Measurements from ENCODE around the gene TDG. TPM values are rescaled to one million over a fixed set of nuclear protein-coding genes. Genes with fewer than 3 reads are reported as not detected.

The TDG gene
- 43.2 and 45.1 TPM in 2 replicates for total RNA-seq

DNA sequence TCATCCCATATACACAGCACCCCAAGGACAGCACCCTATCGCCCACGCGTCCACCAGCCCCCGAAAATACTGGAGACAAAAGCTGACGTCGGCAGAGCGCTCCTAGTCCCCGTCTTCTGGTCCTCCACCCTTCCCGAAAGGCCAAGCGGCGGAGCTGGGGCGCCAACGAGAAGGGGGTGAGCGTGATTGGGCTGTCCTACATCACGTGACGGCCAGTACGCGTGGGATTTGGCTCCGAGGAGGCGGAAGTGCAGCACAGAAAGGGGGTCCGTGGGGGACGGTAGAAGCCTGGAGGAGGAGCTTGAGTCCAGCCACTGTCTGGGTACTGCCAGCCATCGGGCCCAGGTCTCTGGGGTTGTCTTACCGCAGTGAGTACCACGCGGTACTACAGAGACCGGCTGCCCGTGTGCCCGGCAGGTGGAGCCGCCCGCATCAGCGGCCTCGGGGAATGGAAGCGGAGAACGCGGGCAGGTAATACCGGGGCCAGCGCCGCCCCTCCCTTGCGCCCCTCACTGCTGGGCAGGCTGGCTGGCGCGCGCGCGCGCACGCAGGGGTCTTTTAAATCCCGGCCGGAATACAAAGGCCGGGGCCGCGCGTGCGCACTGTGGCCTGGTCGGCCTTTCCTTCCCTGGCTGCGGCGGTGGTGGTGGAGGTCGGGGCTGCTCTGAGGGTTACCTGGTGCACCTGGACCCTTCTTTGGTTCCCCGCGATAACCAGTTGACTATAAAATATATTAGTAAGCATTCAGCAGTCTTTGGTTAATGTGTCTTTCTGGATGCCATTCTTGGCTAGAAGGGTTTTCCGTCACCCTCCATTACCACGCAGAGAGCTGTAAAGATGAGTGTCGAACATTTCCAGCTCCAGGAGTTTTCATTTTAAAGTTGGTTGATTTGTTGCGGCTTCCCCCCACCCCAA is at the start of gene TDG:
Gene TDG (plus strand): TSS at position 283 of the 915 bp plus-strand sequence. CDS start 166 bp downstream, at position 449.
- intact Hi-C loops (cut with micrococcal nuclease), result loop anchor here (1.0 to 2.0 kb wide), 5 partner anchors 9 to 1141 kb away; partner anchors contain the start of genes HCFC2, HSP90B1, NT5DC3 and WASHC4

- intact Hi-C loops (cut with micrococcal nuclease), result no loop called here
Observed at GRCh38 chr12:103917873-103918272, 47.8 kb upstream of the TDG start.

- intact Hi-C loops (cut with micrococcal nuclease), result loop anchor here (5.0 kb wide), 1 partner anchor 1312 kb away; the partner anchor contains the start of gene APPL2
Observed at GRCh38 chr12:103924761-103925641, 40.7 kb upstream of the TDG start.

DNA sequence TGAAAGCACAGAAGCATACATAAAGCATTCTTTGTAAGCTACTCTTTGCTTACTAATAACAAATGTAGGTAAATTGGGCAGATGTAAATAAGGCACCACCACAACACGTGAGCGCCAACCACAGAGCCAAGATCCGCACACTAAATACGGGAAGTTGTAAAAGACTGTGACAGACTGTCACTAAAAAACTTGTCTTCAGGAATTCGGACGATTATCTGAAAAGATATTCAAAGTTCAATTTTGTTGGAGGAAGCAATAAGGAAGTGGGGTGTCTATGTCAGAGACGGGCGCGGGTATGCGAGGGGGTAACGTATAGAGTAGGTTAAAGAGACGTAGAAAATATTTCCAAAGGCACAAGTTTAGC is 37.0 kb upstream of the TDG start:
- intact Hi-C loops (cut with micrococcal nuclease), result loop anchor here (1.0 to 5.0 kb wide), 3 partner anchors 50 to 1309 kb away; partner anchors contain the start of gene APPL2

DNA sequence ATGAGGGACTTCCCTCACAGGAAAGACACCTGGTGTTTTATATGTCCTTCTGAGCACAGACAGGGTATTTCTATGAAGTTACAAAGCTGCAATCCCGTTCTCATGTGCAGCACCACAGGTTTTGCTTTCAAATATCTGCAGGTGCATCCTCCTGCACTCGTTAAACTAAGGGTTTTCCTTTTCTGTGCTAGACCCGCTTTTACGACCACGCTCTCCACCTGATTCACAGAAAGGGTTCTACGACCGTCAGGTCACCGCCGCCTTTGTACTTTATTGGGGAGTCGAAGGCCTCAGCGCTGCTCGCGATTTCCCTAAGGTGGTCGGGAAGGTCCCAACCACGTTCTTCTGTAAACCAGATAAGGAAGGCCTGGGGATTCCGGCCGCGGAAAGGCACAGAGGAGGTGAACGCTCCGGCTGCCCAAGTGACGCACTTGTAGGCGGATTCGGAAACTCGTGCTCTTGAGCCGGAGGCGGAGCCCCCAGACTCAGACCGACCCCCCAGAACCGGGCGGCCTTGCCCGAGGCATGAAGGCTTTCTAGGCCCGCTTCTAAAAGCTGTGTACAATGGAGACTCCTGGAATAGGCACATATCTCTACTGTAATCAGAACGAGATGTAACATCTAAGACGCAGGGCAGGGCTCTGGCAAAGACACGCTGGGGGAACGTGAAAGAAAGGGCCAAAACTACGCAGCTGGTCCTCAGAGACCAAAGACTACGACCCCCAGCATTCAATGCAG is 36.5 kb upstream of the TDG start:
- intact Hi-C loops (cut with micrococcal nuclease), result loop anchor here (1.0 to 5.0 kb wide), 3 partner anchors 51 to 1308 kb away; partner anchors contain the start of gene APPL2

GRCh38 chr12:103929784-103930033 is 36.0 kb upstream of the TDG start:
- intact Hi-C loops (cut with micrococcal nuclease), result loop anchor here (1.0 to 10.0 kb wide), 10 partner anchors 28 to 1308 kb away; partner anchors contain the start of genes APPL2, EID3, HCFC2 and NFYB

DNA sequence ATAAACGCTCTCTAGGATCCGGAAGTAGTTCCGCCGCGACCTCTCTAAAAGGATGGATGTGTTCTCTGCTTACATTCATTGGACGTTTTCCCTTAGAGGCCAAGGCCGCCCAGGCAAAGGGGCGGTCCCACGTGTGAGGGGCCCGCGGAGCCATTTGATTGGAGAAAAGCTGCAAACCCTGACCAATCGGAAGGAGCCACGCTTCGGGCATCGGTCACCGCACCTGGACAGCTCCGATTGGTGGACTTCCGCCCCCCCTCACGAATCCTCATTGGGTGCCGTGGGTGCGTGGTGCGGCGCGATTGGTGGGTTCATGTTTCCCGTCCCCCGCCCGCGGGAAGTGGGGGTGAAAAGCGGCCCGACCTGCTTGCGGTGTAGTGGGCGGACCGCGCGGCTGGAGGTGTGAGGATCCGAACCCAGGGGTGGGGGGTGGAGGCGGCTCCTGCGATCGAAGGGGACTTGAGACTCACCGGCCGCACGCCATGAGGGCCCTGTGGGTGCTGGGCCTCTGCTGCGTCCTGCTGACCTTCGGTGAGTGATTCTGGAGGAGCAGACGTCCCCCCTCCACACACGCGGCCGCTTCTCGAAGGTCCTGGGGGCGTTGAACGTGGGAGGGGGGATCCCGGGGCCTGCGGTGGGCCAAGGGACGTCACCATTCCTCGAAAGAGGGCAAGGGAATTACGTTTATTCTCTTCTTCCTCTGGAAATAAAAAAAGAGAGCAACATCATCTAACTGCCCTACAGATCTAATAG is 35.5 kb upstream of the TDG start, which contains the start of gene HSP90B1:
Gene HSP90B1 (plus strand): TSS at position 377 of the 753 bp plus-strand sequence. CDS start 106 bp downstream, at position 483.
- intact Hi-C loops (cut with micrococcal nuclease), result loop anchor here (1.0 to 10.0 kb wide), 7 partner anchors 27 to 1185 kb away; partner anchors contain the start of genes EID3, HCFC2, NFYB and NT5DC3

GRCh38 chr12:103930787-103931735 is 34.6 kb upstream of the TDG start:
- intact Hi-C loops (cut with micrococcal nuclease), result loop anchor here (1.0 to 10.0 kb wide), 7 partner anchors 26 to 1184 kb away; partner anchors contain the start of genes EID3, HCFC2, NFYB and NT5DC3

GRCh38 chr12:103933237-103933636 is 32.4 kb upstream of the TDG start:
- intact Hi-C loops (cut with micrococcal nuclease), result loop anchor here (10.0 kb wide), 1 partner anchor 1182 kb away; no protein-coding TSS in a partner anchor

DNA sequence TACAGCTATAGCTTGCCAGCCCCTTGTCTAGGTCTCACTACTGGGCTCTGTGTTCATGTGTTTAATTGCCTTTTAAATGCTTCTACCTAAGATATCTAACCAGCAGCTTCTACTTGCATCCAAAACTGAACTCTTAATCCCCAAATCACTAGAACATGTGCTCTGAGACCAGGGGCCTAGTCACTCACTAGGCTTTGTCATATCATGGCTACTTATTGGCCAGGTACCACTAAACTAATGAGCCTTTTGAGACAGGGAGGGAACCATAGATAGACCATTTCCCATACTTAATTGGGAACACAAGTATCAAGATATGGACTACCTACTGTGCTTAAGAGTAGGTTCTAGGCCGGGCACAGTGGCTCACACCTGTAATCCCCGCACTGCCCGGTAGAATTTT is 29.0 kb upstream of the TDG start:
- intact Hi-C loops (cut with micrococcal nuclease), result loop anchor here (10.0 kb wide), 1 partner anchor 1178 kb away; no protein-coding TSS in a partner anchor

- intact Hi-C loops (cut with micrococcal nuclease), result no loop called here
Observed at GRCh38 chr12:103944964-103945363, 20.7 kb upstream of the TDG start.

GRCh38 chr12:103947871-103948555 is 17.7 kb upstream of the TDG start:
- intact Hi-C loops (cut with micrococcal nuclease), result no loop called here

GRCh38 chr12:103948746-103949406 is 16.8 kb upstream of the TDG start:
- intact Hi-C loops (cut with micrococcal nuclease), result no loop called here

- intact Hi-C loops (cut with micrococcal nuclease), result no loop called here
Observed at GRCh38 chr12:103952497-103952896, 13.2 kb upstream of the TDG start.

GRCh38 chr12:103955811-103956508 is 9.7 kb upstream of the TDG start:
- intact Hi-C loops (cut with micrococcal nuclease), result loop anchor here (2.0 to 5.0 kb wide), 3 partner anchors 183 to 1375 kb away; partner anchors contain the start of genes C12orf75 and NFYB

DNA sequence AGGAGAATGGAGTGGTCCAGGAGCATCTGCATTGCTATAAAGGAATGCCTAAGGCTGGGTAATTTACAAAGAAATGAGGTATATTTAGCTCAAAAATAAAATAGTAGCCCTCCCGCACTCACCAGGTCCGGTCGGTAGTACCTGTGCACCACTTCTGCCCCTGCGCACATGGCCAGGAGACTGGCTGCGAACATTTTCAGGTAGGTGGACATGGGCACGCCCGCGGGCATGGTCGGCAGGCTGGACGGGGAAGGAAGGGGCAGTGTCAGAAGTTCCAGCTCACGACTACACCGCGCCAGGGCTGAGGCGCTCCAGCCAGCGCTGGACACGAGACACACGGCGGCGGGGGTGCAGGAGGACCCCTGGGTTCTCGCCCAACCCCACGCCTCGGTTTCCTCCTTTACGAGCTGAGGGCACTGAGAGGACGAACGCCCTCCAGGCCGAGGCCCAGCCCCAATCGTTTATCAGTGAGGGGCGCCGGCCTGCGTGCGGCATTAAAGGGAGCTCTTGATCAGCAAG is 9.1 kb upstream of the TDG start:
- intact Hi-C loops (cut with micrococcal nuclease), result loop anchor here (1.0 to 5.0 kb wide), 6 partner anchors 9 to 1374 kb away; partner anchors contain the start of genes C12orf75, HSP90B1, NFYB and NT5DC3
